DMS153 (cell line): ENCODE measurements around the gene EIF2AK2.
"Not testable (repeated sequence)": the region's sequence is repeated elsewhere in the genome, so short reads cannot be mapped to it uniquely, and the experiment has no call there.

ENCODE experiments used
- DNase-seq: peaks from one replicate; lab custom pipeline; 2025; lab: John Stamatoyannopoulos, UW

Gene EIF2AK2

GRCh38 chr2:37156857-37157714 lies at the start of gene EIF2AK2:
Gene EIF2AK2, minus strand, starts transcription at chr2:37156980. Its CDS starts 9,174 bp downstream, at chr2:37147806.
- peak; percentile 72 for DNase-seq

GRCh38 chr2:37205689-37206341 lies 49.0 kb upstream of the EIF2AK2 start:
- no peak for DNase-seq

DNA sequence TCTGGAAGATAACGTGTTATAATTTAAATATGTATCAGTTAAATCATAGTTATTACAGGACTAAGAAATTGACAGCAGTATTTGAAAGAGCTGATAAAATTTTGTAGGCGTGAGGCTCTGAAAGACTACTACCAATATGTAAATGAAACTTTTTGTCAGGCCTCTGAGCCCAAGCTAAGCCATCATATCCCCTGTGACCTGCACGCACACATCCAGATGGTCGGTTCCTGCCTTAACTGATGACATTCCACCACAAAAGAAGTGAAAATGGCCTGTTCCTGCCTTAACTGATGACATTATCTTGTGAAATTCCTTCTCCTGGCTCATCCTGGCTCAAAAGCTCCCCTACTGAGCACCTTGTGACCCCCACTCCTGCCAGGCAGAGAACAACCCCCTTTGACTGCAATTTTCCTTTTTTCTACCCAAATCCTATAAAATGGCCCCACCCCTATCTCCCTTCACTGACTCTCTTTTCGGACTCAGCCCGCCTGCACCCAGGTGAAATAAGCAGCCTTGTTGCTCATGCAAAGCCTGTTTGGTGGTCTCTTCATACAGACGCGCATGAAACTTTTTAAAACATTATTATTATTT lies 48.4 kb upstream of the EIF2AK2 start:
- not testable (repeated sequence) for DNase-seq

- DNase-seq, result no peak
Measured at GRCh38 chr2:37203708-37204107, 46.9 kb upstream of the EIF2AK2 start.

- DNase-seq, result no peak
Measured at GRCh38 chr2:37201766-37202165, 45.0 kb upstream of the EIF2AK2 start.

- DNase-seq, result no peak
Measured at GRCh38 chr2:37201208-37201607, 44.4 kb upstream of the EIF2AK2 start.

DNA sequence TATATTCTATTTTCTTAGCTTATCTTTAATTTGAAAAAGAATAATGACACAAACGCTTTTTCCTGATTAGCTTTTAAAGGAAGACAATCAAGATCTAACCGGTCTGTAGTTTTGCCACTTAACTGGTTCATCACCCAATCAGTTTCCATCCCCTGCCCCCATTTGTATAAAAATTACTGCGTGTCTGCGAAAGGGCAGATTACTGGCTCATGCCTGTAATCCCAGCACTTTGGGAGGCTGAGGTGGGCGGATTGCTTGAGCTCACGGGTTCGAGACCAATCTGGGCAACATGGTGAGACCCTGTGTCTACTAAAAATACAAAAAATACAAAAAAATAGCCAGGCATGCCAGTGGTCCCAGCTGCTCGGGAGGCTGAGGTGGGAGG lies 41.9 kb upstream of the EIF2AK2 start:
- no peak for DNase-seq

DNA sequence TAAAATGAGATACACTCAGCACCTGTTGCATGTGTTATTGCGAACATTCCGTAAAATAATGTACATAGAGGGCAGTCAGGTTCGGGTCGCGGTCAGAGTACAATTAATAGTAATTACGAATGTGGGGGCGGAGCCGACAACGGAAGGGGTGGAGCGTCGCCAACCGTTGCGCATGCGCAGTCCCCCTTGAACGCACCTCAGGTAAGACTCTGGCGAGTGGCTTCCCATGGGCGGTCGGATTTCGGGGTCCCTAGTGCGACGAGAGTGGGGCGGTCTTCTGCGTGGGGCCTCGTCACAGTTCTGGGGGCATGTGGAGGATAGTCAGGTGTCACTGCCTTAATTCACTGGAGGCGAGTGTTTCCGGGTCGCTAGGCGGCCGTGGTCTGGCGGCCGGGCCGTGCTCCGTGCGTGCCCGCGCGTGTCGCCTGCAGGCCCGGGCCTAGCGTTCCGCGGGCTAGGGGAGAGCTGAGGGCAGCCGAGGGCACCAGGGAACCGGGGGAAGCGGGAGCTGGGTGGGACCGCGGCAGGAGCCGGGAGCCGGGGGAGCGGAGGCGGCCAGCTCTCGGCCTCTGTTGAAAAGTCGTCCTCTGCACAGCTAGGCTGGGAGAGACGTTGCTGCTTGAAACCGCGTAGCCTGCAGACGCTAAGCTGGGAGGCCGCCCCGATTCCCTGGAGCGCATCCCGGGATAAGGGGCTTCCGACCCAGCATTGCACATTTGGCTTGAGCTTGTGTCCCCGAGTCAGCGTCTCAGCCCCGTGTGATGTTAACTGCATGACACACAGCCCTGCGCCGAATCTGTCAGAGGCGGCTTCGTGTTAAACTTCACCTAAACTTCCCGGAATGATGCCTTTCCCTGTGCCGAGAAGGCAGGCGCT lies 39.8 kb upstream of the EIF2AK2 start, which contains the start of gene CEBPZOS:
Gene CEBPZOS (plus strand): TSS at position 177 of the 876 bp plus-strand sequence. CDS start 3,209 bp downstream, outside the sequence.
- DNase-seq, result peak; percentile 63

GRCh38 chr2:37195862-37196319 lies 39.1 kb upstream of the EIF2AK2 start:
- not testable (repeated sequence) for DNase-seq

GRCh38 chr2:37192551-37192950 lies 35.8 kb upstream of the EIF2AK2 start:
- DNase-seq, result no peak

- DNase-seq, result no peak
Measured at GRCh38 chr2:37191747-37192146, 35.0 kb upstream of the EIF2AK2 start.

DNA sequence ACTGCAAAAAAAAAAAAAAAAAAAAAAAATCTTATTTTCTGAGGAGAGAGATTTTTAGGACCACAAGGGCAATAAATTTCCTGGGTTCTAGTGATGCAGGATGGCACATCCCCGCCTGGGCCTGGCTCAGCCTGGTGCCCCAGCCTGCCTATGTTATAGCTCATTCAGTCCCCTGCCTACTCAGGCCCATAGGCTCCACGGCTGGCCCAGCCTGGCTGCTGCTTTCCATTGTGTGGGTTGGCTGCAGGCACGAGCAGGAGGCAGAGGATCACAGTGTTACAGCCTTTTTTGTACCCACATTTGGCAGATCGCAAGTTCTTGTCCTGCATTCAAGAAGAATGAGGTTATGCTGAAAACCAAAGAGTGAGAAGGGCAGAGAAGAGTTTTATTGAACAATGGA lies 34.5 kb upstream of the EIF2AK2 start:
- DNase-seq, result no peak

DNA sequence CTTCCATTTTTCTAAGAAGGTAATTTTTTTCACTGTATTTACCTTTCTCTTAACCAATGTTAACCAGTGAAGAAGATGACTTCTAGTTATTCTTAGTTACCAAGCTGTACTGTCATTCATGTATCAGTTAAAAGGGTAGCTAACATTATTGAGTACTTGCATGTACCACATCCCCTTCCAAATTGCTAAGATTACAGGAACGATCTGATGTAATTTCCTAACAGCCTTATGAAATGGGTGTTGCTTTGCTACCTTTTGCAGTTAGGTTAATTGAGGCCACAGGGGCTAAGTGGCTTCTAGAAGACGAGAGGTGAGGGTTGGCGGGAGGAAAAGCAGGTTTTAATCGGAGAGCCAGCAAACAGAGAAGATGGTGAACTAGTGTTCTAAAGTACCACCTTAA lies 33.5 kb upstream of the EIF2AK2 start:
- no peak for DNase-seq

GRCh38 chr2:37189452-37190153 lies 32.8 kb upstream of the EIF2AK2 start:
- DNase-seq, result no peak

DNA sequence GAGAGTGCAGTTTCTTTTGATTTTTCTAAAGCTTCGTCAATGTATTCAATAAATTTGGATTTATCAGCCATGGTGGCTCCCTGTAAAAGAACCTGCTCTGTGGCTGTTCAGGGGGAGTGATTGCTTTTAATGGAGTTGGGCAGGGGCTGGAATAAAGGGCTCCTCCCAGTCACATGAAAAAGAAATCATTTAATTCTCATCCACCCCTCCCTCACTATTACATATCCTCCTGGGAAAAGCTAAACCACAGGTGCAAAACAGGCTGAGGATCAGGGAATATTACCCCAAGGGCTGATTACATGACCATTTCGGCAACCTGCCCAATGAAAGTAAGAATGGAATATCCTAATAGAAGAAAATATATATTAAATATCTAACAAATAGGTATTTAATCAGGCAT lies 31.8 kb upstream of the EIF2AK2 start, which contains the start of gene SULT6B1:
Gene SULT6B1 (minus strand): TSS at position 101 of the 400 bp plus-strand sequence. CDS start 30 bp downstream, at position 71.
- DNase-seq, result no peak

GRCh38 chr2:37181726-37182684 lies 25.2 kb upstream of the EIF2AK2 start:
- no peak for DNase-seq

GRCh38 chr2:37180640-37181039 lies 23.9 kb upstream of the EIF2AK2 start:
- no peak for DNase-seq

- no peak for DNase-seq
Measured at GRCh38 chr2:37180006-37180639, 23.3 kb upstream of the EIF2AK2 start.

DNA sequence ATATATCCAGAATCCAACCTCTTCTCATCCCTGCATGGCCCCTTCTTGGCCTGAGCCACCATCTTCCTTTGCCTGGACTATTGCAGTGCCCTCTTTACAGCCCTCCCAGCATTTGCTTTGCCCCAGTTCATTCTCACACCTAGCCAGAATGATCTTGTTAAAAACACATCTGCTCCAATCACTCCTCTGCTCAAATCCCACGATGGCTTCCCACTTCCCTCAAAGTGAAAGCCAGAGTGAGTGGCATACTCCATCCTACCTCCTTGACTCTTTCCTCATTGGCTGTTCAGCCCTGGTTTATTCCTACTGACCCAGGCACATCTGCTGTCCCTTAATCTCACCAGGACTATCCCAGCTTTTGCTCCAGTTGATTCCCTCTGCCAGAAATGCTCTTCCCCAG lies 17.0 kb upstream of the EIF2AK2 start:
- DNase-seq, result no peak
